Measurements from ENCODE around the gene PDE11A.

GRCh38 chr2:177606636-177607035 lies 465.9 kb downstream of the PDE11A start:
- TF ChIP-seq CTCF (IDR thresholded peaks at IDR 0.05) (no peak), POLR2A (IDR thresholded peaks at IDR 0.05) (no peak)

Measured in tibial nerve (tissue), 3 donors.